Omental fat pad (tissue), 4 donors: ENCODE measurements around the gene LRRC1. TPM values are rescaled to one million over a fixed set of nuclear protein-coding genes. Genes with fewer than 3 reads are reported as not detected.

Experiments used
- ATAC-seq: fragments of 150-250 bp; one replicate; pipeline ENCODE4 v1.9.1; 2016; ENCODE audit warnings: mild to moderate bottlenecking, moderate library complexity; ENCODE audit not compliant: low FRiP score
- DNase-seq: peaks from one replicate; pipeline ENCODE4 v3.0.0-alpha.2; 2019; ENCODE audit warnings: low spot score
- total RNA-seq, 4 donors: library from RNA; depleted of rRNA; stranded (reverse); fragments of >200 nt; gene quantifications; one replicate each; pipeline ENCODE4 v1.1.0, GENCODE V29; 2016
- TF ChIP-seq, protein P1 (sequence below), 3 donors: fragments of 450-650 bp; IDR thresholded peaks; one replicate each; pipeline ENCODE4 v1.5.1; 2016 to 2017; ENCODE audit warnings: antibody characterized with exemption in 3 of 3, mild to moderate bottlenecking in 3 of 3, moderate library complexity in 2 of 3

LRRC1 gene
- total RNA-seq, 4 donors from 2014 or later: 10.7 to 13.5 (median 13.0) TPM

DNA sequence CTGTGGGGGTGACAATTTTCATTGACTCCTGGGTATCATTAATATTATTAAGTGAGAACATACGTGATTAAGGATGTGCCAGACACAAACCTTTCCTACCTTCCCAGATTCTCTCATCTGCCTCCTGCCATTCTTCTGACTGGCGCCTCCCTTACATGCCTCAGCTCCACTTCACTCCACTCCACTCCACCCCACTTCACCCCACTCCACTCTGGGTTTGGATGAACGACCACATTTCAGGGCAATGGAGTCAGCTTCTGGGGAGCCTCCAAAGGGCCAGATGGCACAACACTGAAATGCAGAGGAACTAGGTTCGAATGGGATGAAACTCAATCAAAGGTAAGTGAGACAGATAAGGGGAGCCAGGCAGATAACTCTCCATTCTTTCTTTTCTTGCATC is 40.5 kb upstream of the LRRC1 start:
- no peak for DNase-seq
- TF ChIP-seq, protein P1, sequence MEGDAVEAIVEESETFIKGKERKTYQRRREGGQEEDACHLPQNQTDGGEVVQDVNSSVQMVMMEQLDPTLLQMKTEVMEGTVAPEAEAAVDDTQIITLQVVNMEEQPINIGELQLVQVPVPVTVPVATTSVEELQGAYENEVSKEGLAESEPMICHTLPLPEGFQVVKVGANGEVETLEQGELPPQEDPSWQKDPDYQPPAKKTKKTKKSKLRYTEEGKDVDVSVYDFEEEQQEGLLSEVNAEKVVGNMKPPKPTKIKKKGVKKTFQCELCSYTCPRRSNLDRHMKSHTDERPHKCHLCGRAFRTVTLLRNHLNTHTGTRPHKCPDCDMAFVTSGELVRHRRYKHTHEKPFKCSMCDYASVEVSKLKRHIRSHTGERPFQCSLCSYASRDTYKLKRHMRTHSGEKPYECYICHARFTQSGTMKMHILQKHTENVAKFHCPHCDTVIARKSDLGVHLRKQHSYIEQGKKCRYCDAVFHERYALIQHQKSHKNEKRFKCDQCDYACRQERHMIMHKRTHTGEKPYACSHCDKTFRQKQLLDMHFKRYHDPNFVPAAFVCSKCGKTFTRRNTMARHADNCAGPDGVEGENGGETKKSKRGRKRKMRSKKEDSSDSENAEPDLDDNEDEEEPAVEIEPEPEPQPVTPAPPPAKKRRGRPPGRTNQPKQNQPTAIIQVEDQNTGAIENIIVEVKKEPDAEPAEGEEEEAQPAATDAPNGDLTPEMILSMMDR (IDR thresholded peaks at IDR 0.05): no peak
- ATAC-seq: no peak

DNA sequence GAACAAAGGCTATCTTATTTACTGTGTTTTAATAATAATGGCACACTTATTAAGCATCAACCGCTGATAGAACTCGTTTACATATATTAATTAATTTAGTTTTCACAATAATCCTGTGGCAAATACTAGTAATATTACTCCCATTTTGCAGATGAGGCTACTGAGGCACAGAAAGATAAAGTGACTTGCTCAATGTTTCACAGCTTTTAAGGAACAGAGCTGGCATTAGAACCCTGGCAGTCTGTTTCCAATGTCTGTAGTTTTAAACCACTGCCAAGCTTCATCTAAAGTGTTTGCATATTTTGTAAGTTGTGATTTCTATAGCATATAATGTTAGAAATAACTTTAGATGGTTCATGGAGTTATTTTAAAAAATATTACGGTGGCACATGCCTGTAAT is 38.4 kb upstream of the LRRC1 start:
- TF ChIP-seq, protein P1 (IDR thresholded peaks at IDR 0.05): no peak
- DNase-seq: no peak
- no peak for ATAC-seq

DNA sequence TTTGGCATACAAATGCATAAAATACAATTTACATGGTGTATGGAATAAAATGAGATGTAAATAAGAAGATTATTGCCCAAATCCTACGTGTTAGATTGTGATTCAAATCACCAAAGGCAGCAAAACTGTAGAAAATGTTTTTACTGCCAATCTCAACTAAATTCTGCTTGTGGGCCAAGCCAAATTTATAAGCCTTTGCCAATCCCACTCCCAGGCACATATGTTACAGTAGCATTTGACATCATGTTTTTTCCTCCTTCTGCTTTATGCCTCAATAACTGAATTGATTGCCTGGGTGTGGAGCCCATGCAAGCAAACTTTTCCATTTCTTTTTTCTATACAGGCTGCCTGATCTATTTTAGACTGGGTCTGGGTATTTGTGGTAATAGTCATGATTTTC is 36.3 kb upstream of the LRRC1 start:
- TF ChIP-seq, protein P1 (IDR thresholded peaks at IDR 0.05): no peak

DNA sequence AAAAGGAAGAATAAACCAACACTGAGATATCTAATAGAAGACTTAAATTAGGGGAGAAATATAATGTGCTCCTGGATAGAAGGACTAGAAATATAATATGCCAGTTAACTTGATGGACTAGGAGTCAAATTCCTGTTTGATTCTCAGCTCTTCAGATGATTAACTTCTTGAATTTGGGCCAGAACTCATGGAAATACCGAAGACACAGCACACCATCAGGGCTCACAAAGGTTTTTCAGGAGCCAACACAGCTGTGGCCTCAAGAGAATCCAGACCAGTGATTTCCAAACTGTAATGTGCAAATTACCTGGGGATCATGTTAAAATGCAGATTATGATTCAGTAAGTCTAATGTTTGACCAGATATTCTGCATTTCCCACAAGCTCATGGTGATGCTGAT is 33.8 kb upstream of the LRRC1 start:
- DNase-seq (no peak), ATAC-seq (no peak)
- TF ChIP-seq, protein P1 (IDR thresholded peaks at IDR 0.05): no peak

More for the DNA sequence above, 36.3 kb upstream of the LRRC1 start:
- ATAC-seq (no peak), DNase-seq (no peak)

DNA sequence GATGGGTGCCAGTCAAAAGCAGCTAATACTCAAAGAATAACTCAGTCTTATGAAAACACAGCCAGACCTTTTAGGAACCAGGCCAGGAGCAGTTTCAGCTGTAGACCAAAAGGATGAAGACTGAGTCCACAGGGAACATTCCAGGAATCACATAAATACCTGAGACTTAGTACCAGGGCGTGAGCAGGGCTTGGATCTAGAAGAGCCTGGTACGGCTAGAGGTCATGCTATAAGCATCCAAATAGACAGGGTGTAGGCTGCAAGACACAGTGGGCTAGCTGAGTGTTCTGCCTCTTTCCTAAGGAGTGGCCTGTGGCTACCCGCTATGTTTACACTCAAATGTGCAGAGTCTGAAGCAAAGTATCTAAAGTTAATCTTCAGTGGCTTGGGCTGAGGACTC is 29.5 kb upstream of the LRRC1 start:
- ATAC-seq (peak; percentile 71), DNase-seq (no peak)
- TF ChIP-seq, protein P1 (IDR thresholded peaks at IDR 0.05): no peak

DNA sequence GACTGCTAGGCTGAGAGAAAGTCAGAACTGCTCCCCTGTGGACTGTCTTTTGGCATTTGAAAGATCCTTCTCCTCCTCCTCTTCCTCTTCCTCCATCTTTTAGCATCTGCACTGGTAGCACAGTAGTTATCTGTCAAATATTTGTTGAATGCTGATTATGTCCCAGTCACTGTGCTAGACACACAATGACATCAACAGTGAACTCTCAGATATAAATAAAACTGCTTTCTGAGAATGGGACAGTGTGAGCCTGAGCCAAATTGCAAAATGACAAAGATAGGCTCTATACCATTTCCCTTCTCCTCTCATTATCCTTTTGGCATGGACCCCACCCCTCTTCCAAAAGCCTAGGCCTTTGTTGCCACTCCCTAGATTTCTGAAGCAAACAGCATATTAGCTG is 27.9 kb upstream of the LRRC1 start:
- TF ChIP-seq, protein P1 (IDR thresholded peaks at IDR 0.05): no peak
- DNase-seq (no peak), ATAC-seq (no peak)

DNA sequence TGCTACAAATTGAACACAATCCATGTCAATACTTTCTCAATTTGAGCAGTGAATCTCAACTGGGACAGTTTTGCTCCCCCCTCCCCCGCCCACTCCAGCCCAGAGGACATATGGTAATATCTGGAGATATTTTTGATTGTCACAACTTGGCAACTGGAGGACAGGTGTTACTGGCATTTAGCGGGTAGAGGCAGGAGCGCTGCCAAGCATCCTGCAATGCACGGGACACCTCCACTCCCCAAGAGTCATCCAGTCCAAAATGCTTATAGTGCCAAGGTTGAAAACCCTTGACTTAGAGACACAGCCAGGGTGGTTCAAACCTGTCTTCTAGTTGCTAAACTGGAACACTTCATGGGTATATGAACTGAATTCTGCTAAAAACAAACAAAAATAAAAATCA is 26.9 kb upstream of the LRRC1 start:
- DNase-seq: no peak
- ATAC-seq: no peak
- TF ChIP-seq, protein P1 (IDR thresholded peaks at IDR 0.05): no peak
